NT2/D1 (cell line): ENCODE data around the gene CABP4.

Experiments used
- YY1 ChIP-seq: IDR thresholded peaks from 2 replicates; pipeline ENCODE4 v1.6.1; 2011; ENCODE audit not compliant: insufficient read length, insufficient read depth
- ZNF274 ChIP-seq: IDR thresholded peaks from 2 replicates; pipeline ENCODE4 v1.6.1; 2011; ENCODE audit warnings: mild to moderate bottlenecking, low read depth, low read length

DNA sequence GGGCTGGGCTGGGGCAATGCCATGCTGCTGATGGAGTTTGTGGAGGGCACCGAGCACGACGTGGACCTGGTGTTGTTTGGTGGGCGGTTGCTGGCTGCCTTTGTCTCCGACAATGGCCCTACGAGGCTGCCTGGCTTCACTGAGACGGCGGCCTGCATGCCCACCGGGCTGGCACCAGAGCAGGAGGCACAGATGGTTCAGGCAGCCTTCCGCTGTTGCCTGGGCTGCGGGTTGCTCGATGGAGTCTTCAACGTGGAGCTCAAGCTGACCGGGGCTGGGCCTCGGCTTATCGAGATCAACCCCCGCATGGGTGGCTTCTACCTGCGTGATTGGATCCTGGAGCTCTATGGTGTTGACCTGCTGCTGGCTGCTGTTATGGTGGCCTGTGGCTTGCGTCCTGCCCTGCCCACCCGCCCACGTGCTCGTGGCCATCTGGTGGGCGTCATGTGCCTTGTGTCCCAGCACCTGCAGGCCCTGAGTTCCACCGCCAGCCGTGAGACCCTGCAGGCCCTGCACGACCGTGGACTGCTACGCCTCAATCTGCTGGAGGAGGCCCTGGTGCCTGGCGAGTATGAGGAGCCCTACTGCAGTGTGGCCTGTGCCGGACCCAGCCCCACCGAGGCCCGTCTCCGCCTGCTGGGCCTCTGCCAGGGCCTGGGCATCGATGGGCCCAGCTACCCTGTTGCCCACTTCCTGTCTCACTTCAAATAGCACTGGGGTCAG is 31.1 kb upstream of the CABP4 start:
- no peak for TF ChIP-seq YY1
- no peak for TF ChIP-seq ZNF274
